Thoracic aorta (tissue), 2 donors: ENCODE data around the gene CIBAR2. TPM values are rescaled to one million over a fixed set of nuclear protein-coding genes. Genes with fewer than 3 reads are reported as not detected.

Experiments
- ATAC-seq: fragments of 150-250 bp; one replicate; pipeline ENCODE4 v1.8.0; 2017; ENCODE audit warnings: low read depth; ENCODE audit not compliant: insufficient number of reproducible peaks, low FRiP score
- DNase-seq: peaks from one replicate; pipeline ENCODE4 v3.0.0-alpha.2; 2020; ENCODE audit warnings: low spot score
- H3K27ac ChIP-seq, 2 donors: fragments of 200-600 bp; sonication (generic); 1 replicate in 1 of 2; 2 replicates in 1 of 2; pipeline ENCODE4 v1.5.1; 2016; ENCODE audit warnings: mild to moderate bottlenecking in 2 of 2, moderate library complexity in 2 of 2
- H3K27me3 ChIP-seq: fragments of 200-600 bp; sonication (generic); replicated peaks from 2 replicates; pipeline ENCODE4 v1.6.0; 2016; ENCODE audit warnings: mild to moderate bottlenecking; ENCODE audit not compliant: insufficient read depth
- H3K36me3 ChIP-seq: fragments of 200-600 bp; sonication (generic); one replicate; pipeline ENCODE4 v1.5.1; 2016
- H3K4me1 ChIP-seq, 2 donors: fragments of 200-600 bp; sonication (generic); 1 replicate in 1 of 2; 2 replicates in 1 of 2; pipeline versions ENCODE4 v1.5.1 to v1.6.0; 2016; ENCODE audit warnings: low read depth in 2 of 2, mild to moderate bottlenecking in 1 of 2; ENCODE audit not compliant: control insufficient read depth in 1 of 2
- H3K4me3 ChIP-seq: fragments of 200-600 bp; sonication (generic); 2 replicates; pipeline ENCODE4 v1.5.1; 2016; ENCODE audit warnings: mild to moderate bottlenecking
- H3K9me3 ChIP-seq: fragments of 200-600 bp; sonication (generic); 2 replicates; pipeline ENCODE4 v1.5.1; 2016
- CTCF ChIP-seq: fragments of 200-600 bp; sonication (generic); IDR thresholded peaks from one replicate; pipeline ENCODE4 v1.5.1; 2019; ENCODE audit warnings: antibody characterized with exemption
- total RNA-seq, 2 donors: library from RNA; depleted of rRNA; stranded (reverse); fragments of >200 nt; gene quantifications; one replicate each; pipeline versions ENCODE4 v1.1.0 to v1.2.3, GENCODE V29; 2016

CIBAR2 gene
- total RNA-seq, 2 donors from 2014 or later: not detected

GRCh38 chr16:85136702-85137322 lies 24.5 kb upstream of the CIBAR2 start:
- no peaks in the 10 kb centered on the region for H3K27me3 ChIP-seq
- DNase-seq: no peak
- no peaks in the 10 kb centered on the region for H3K36me3 ChIP-seq
- H3K27ac ChIP-seq: peak overlapping the region; percentile 52 to 66
- no peak for ATAC-seq
- TF ChIP-seq CTCF: no peak
- H3K4me3 ChIP-seq: peak overlapping the region; percentile 72
- peaks cover 12 to 23% of the 10 kb centered on the region in 2 donors for H3K4me1 ChIP-seq
- H3K9me3 ChIP-seq: no peaks in the 10 kb centered on the region

DNA sequence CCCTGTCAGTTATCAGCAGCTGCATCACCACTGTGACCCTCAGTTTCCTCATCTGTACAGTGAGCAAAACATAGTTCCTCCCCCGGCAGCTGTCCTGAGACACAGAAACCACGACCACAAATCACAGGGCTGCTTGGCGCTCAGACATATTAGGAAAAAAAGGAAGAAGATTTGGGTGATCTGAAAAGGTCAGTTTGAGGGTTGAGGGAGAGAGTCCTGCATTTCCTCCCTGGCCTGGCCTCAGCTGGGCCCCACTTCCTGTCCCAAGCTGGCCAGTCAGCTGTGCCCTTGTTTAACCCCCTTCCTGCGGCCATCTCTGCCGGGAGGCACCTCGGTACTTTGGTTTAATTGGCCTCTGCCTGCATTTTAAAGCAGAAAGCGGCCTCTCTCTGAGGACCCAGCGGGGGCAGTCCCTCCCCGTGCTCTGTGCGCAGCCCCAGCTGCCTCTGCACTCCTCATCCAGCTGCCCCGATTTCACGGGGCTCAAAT lies 24.0 kb upstream of the CIBAR2 start:
- no peaks in the 10 kb centered on the region for H3K27me3 ChIP-seq
- no peaks in the 10 kb centered on the region for H3K36me3 ChIP-seq
- no peak for ATAC-seq
- no peak for TF ChIP-seq CTCF
- no peak for DNase-seq
- H3K4me1 ChIP-seq: peaks cover 13 to 27% of the 10 kb centered on the region in 2 donors
- no peaks in the 10 kb centered on the region for H3K9me3 ChIP-seq
- peak overlapping the region; percentile 52 to 66 for H3K27ac ChIP-seq
- H3K4me3 ChIP-seq: peak overlapping the region; percentile 72

DNA sequence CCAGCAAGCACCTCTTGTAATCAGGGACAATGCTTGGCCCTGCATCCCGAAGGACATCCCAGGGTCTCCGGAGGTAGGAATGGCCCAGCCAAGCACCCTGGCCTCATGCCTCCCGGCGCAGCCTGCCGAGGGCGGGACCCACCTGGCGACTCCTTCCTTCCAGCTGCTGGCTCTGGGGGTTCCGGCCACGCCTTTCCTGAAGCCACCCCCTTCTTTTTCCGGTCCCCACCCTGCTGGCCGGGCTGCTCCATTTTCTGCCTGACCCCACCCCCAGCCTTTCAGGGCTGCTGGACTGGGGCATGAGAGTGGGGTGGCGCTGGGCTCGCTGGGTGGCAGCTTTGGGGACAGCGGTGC lies 22.5 kb upstream of the CIBAR2 start:
- ATAC-seq: no peak
- Histone ChIP-seq H3K27ac (no peak overlapping the region), H3K4me1 (peaks cover 23 to 42% of the 10 kb centered on the region in 2 donors)

DNA sequence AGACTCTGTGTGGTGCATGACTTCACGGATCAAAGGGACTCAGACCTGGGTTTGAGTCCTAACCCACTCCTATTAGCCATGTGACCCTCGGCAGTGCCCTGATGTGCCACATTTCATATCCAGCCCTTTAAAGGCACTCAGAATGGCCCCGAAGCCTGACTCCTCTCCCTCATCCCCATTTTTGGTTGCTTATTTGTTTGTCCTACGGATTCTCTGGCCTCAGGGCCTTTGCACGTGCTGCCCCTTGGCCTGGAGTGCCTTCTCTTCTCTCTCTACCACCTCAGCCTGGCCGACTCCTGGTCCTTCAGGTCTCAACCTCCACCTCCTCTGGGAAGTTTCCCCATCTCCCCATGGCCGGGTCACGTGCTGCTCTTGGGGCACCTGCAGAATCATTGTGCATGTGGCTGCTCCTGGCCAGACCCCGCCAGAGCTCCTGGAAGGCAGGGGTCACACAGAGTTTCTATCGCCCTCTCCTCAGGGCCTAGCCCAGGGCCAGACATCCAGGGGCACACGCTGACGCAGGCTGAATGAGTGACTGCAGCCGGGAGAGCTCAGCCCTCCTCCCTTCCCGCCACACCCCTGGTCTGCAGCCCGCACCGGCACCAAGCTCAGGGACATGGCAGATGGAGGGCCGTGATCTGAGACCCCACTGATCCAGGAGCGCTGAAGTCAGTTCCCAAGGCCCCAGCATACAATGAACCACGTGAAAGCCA lies 22.0 kb upstream of the CIBAR2 start:
- no peak for TF ChIP-seq CTCF
- H3K27me3 ChIP-seq: no peaks in the 10 kb centered on the region
- H3K9me3 ChIP-seq: no peaks in the 10 kb centered on the region
- H3K36me3 ChIP-seq: no peaks in the 10 kb centered on the region
- H3K4me3 ChIP-seq: no peak overlapping the region
- DNase-seq (no peak), ATAC-seq (no peak)
- peaks cover 28 to 47% of the 10 kb centered on the region in 2 donors for H3K4me1 ChIP-seq
- H3K27ac ChIP-seq: no peak overlapping the region

More for the DNA sequence above, 22.5 kb upstream of the CIBAR2 start:
- Histone ChIP-seq H3K9me3 (no peaks in the 10 kb centered on the region), H3K27me3 (no peaks in the 10 kb centered on the region), H3K4me3 (no peak overlapping the region), H3K36me3 (no peaks in the 10 kb centered on the region)
- DNase-seq: no peak
- no peak for TF ChIP-seq CTCF

- H3K9me3 ChIP-seq: no peaks in the 10 kb centered on the region
Measured at GRCh38 chr16:85133290-85133599, 21.0 kb upstream of the CIBAR2 start.

More at GRCh38 chr16:85133290-85133599, 21.0 kb upstream of the CIBAR2 start:
- TF ChIP-seq CTCF: no peak
- H3K27ac ChIP-seq: no peak overlapping the region
- H3K36me3 ChIP-seq: no peaks in the 10 kb centered on the region
- H3K4me1 ChIP-seq: peaks cover 28 to 52% of the 10 kb centered on the region in 2 donors
- ATAC-seq (no peak), DNase-seq (no peak)
- H3K4me3 ChIP-seq: no peak overlapping the region
- H3K27me3 ChIP-seq: no peaks in the 10 kb centered on the region
